GM10266 (cell line): ENCODE measurements around the gene PEA15.

Experiments used
- DNase-seq: peaks from one replicate; pipeline ENCODE4 v3.0.0; 2012; ENCODE audit errors: extremely low spot score
- TF ChIP-seq, protein P1 (sequence below): IDR thresholded peaks from 2 replicates; pipeline ENCODE4 v1.5.1; 2012; ENCODE audit warnings: mild to moderate bottlenecking, low read depth; ENCODE audit not compliant: control insufficient read depth, insufficient read depth; ENCODE audit errors: missing control alignments

The PEA15 gene, protein sequence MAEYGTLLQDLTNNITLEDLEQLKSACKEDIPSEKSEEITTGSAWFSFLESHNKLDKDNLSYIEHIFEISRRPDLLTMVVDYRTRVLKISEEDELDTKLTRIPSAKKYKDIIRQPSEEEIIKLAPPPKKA

DNA sequence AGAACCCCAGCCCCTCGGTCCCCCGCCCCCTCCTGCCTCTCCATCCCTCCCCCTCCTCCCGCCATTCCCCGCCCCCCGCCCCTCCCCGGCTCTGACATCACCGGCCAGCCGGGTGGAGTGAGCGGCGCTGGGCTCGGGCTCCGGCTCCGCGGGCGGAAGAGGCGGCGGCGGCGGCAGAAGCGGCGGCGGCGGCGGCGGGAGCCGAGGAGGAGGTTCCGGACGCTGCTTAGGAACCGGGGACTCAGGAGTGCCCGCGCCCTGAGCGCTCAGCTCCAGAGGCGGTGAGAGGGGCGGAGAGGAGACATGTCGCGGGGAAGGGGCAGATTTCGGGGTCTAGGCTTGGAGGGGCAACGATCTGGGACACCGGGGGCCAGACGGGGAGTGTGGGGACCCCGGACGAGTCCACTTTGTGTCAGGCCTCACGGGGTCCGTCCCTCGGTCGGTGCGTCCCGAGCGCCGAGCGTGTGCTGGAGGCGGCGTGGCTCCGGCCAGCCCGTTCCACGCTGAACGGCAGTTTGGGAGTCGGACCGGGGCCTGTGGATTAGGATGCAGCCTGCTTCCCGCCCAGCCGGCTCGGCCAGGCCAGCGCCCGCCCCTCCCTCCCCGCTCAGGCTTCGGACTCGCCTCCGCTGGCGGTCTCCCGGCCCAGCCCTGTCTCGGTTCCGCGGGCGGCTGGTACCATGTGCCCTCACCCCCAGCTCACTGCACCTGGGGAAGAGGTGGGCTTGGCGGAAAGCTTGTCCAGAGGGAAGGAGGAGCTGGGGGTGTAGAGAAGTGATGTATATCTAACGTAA, at the start of gene PEA15:
Gene PEA15 (plus strand): TSS at position 143 of the 794 bp plus-strand sequence. CDS start 6,161 bp downstream, outside the sequence.
- peak; percentile 88 for DNase-seq

DNA sequence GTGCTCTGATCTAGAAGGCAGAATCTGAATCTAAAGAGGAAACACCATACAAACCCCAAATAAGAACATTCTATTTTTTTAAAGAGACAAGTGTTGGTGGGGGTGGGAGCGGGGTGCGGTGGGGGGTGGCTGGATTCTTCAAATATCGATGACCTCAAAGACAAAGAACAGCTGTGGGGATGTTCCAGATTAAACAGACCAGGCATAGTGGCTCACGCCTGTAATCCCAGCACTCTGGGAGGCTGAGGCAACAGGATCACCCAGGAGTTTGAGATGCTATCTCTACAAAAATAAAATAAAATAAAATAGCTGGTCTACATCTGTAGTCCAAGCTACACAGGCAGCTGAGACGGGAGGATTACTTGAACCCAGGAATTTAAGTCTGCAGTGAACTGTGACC, 48.8 kb upstream of the PEA15 start:
- DNase-seq, result no peak
- TF ChIP-seq, protein P1, sequence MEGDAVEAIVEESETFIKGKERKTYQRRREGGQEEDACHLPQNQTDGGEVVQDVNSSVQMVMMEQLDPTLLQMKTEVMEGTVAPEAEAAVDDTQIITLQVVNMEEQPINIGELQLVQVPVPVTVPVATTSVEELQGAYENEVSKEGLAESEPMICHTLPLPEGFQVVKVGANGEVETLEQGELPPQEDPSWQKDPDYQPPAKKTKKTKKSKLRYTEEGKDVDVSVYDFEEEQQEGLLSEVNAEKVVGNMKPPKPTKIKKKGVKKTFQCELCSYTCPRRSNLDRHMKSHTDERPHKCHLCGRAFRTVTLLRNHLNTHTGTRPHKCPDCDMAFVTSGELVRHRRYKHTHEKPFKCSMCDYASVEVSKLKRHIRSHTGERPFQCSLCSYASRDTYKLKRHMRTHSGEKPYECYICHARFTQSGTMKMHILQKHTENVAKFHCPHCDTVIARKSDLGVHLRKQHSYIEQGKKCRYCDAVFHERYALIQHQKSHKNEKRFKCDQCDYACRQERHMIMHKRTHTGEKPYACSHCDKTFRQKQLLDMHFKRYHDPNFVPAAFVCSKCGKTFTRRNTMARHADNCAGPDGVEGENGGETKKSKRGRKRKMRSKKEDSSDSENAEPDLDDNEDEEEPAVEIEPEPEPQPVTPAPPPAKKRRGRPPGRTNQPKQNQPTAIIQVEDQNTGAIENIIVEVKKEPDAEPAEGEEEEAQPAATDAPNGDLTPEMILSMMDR, result no peak

More for the DNA sequence above, at the start of gene PEA15:
- TF ChIP-seq, protein P1, result no peak

DNA sequence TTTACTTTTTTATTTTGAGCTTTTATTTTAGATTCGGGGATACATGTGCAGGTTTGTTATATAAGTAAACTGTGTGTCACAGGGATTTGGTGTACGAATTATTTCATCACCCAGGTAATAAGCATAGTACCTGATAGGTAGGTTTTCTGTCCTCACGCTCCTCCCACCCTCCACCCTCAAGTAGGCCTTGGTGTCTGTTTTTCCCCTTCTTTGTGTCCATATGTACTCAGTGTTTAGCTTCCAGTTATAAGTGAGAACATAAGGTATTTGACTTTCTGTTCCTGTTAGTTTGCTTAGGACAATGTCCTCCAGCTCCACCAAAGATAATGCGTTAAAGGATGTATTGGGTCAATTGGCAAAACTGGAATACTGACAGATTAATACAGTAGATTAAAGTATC, 48.0 kb upstream of the PEA15 start:
- no peak for DNase-seq
- TF ChIP-seq, protein P1, result no peak

DNA sequence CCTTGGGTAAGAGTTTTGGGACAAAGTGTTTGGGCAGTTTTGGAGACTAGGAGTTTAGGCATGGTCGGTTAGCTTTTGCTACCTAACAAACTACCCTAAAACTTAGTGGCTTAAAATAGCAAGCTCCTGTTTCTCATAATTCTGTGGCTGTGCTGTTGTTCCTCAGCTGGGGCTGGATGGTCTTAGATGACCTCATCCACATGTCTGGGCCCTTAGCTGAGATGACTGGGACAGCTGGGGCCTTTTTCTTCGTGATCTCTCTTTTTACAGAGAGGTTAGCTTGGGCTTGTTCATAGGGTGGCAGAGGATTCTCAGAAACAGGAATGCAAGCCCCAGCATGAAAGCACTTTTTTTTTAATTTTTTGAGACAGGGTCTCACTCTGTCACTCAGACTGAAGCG, 47.2 kb upstream of the PEA15 start:
- DNase-seq, result no peak
- TF ChIP-seq, protein P1, result no peak

DNA sequence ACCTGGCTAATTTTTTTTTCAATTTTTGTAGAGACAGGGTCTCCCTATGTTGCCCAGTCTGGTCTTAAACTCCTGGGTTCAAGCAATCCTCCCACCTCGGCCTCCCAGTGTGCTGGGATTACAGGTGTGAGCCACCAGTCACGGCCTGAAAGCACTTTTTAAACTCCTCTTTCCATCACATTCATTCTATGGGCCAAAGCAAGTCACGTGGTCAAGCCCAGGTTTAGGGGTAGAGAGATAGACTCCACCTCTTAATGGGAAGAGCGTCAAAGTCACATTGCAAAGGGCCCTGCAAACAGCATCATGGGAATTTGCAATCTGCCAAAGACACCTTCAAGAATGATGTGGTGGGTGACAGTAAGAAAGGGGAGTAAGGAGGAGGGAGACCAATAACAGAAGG, 46.6 kb upstream of the PEA15 start:
- no peak for DNase-seq
- TF ChIP-seq, protein P1, result no peak

DNA sequence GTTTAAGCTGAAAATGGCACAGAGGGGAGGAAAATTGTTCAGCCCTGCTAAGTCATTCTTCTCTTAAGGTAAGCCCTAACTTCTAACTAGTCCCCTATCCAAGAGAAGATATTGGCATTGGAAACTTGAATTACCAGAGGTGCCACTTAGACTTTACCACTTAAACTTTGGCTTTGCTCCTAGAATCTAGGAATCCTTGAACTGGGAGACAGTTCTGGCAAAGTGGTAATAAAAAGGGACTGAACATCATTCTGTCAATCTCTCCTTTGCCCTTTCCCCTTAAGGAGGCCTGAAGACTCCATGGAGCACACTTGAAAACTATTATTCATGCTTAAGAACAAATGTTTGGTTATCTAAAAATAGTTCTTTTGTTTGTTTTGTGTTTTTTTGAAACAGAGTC, 45.3 kb upstream of the PEA15 start:
- TF ChIP-seq, protein P1, result no peak
- no peak for DNase-seq
